ENCODE results near the gene KRTAP4-11. TPM values are rescaled to one million over a fixed set of nuclear protein-coding genes. Genes with fewer than 3 reads are reported as not detected.
"Not testable (repeated sequence)": the region's sequence is repeated elsewhere in the genome, so short reads cannot be mapped to it uniquely, and the experiment has no call there.

KRTAP4-11 gene
- total and polyA plus RNA-seq, 10 of the 15 experiments (the other 5 are each of a cell fraction or from before 2014, with no cell fraction given), result not detected

- SMC1A ChIA-PET (ENCODE audit: uncharacterized antibody, unreplicated experiment); intact Hi-C loops (cut with micrococcal nuclease; ENCODE audit: unreplicated experiment); H3K9me3 ChIP-seq (replicated peaks; ENCODE audit: control insufficient read depth, insufficient read depth, low read length); POLR2A ChIA-PET; H4K20me1 ChIP-seq (ENCODE audit: control insufficient read depth, insufficient read depth); FAIRE-seq; RAD21 ChIA-PET (ENCODE audit: unreplicated experiment); H3K27ac ChIP-seq (ENCODE audit: control insufficient read depth, insufficient read depth); H3K79me2 ChIP-seq (ENCODE audit: control insufficient read depth, insufficient read depth, low read length); DNase-seq (ENCODE audit: low read depth, low spot score); ATAC-seq; H3K36me3 ChIP-seq (ENCODE audit: control insufficient read depth in 2 of 2, insufficient read depth in 2 of 2, low read length in 1 of 2); H3K4me3 ChIP-seq; H3K4me1 ChIP-seq (ENCODE audit: control insufficient read depth, insufficient read depth, low read length); H3K9ac ChIP-seq (ENCODE audit: control insufficient read depth, insufficient read depth, low read length); H2AFZ ChIP-seq (ENCODE audit: control insufficient read depth, low read depth, low read length); in situ Hi-C loops (cut with MboI); BruUV-seq (replicated peaks); H3K4me2 ChIP-seq (ENCODE audit: control insufficient read depth, insufficient read depth); H3K27me3 ChIP-seq (replicated peaks in 1 of 2; ENCODE audit: control insufficient read depth in 2 of 2, insufficient read depth in 2 of 2, low read length in 1 of 2): not testable (repeated sequence)
- CTCF ChIA-PET, result interaction anchor here (0.5 kb wide), 1 partner anchor 432 kb away, joined by 3 read pairs; no protein-coding TSS in a partner anchor
- 25% methylated on average over 12 of the region's 12 CpGs for WGBS (ENCODE audit: insufficient coverage, insufficient replicate concordance, low lambda C conversion rate, missing lambda C conversion rate)
Observed at GRCh38 chr17:41123292-41123990, 5.3 kb upstream of the KRTAP4-11 start.

GRCh38 chr17:41121742-41122141 is 3.6 kb upstream of the KRTAP4-11 start:
- Histone ChIP-seq H3K9ac (ENCODE audit: control insufficient read depth, insufficient read depth, low read length) (no peak overlapping the region), H3K4me2 (ENCODE audit: control insufficient read depth, insufficient read depth) (no peak overlapping the region), H3K9me3 (replicated peaks; ENCODE audit: control insufficient read depth, insufficient read depth, low read length) (no peaks in the 10 kb centered on the region), H3K27me3 (replicated peaks in 1 of 2; ENCODE audit: control insufficient read depth in 2 of 2, insufficient read depth in 2 of 2, low read length in 1 of 2) (no peaks in the 10 kb centered on the region), H3K4me3 (no peak overlapping the region), H3K4me1 (ENCODE audit: control insufficient read depth, insufficient read depth, low read length) (no peaks in the 10 kb centered on the region), H2AFZ (ENCODE audit: control insufficient read depth, low read depth, low read length) (no peak overlapping the region), H3K27ac (ENCODE audit: control insufficient read depth, insufficient read depth) (no peak overlapping the region), H4K20me1 (ENCODE audit: control insufficient read depth, insufficient read depth) (no peaks in the 10 kb centered on the region), H3K79me2 (ENCODE audit: control insufficient read depth, insufficient read depth, low read length) (no peaks in the 10 kb centered on the region), H3K36me3 (ENCODE audit: control insufficient read depth in 2 of 2, insufficient read depth in 2 of 2, low read length in 1 of 2) (no peaks in the 10 kb centered on the region)
- FAIRE-seq (no peak), ATAC-seq (no peak), DNase-seq (ENCODE audit: low read depth, low spot score) (no peak)
- WGBS (ENCODE audit: insufficient coverage, insufficient replicate concordance, low lambda C conversion rate, missing lambda C conversion rate), result 0% methylated on average over 2 of the region's 2 CpGs
- in situ Hi-C loops (cut with MboI) (no loop called here), intact Hi-C loops (cut with micrococcal nuclease; ENCODE audit: unreplicated experiment) (no loop called here)
- CTCF ChIA-PET, result no interaction called here
- SMC1A ChIA-PET (ENCODE audit: uncharacterized antibody, unreplicated experiment), result no interaction called here
- POLR2A ChIA-PET, result no interaction called here
- TF ChIP-seq JUNB (IDR thresholded peaks at IDR 0.05) (no peak), TAF1 (IDR thresholded peaks at IDR 0.05; ENCODE audit: borderline replicate concordance, low read depth, low read length) (no peak), SRF (IDR thresholded peaks at IDR 0.05; ENCODE audit: low read depth in 2 of 2, low read length in 2 of 2) (no peak), CEBPB (IDR thresholded peaks at IDR 0.05; ENCODE audit: borderline replicate concordance in 1 of 2, low read depth in 2 of 2, low read length in 2 of 2) (no peak), IRF5 (IDR thresholded peaks at IDR 0.05; ENCODE audit: borderline replicate concordance) (no peak), CUX1 (IDR thresholded peaks at IDR 0.05; ENCODE audit: insufficient replicate concordance, low read depth, low read length) (no peak)
- RAD21 ChIA-PET (ENCODE audit: unreplicated experiment), result no interaction called here
- BruUV-seq (replicated peaks), result no TSS peak
